HEK293 (cell line): Measurements from ENCODE around the gene TEAD1.

Source experiments
- CTCF ChIA-PET: fragments of 350-600 bp; formaldehyde crosslinking; extraction: SDS; loops from one replicate; lab custom pipeline; 2021; ENCODE audit warnings: antibody characterized with exemption; lab: Yijun Ruan, JAX
- POLR2A ChIA-PET: fragments of 300-600 bp; formaldehyde crosslinking; extraction: SDS; loops from one replicate; lab custom pipeline; 2020; ENCODE audit warnings: antibody characterized with exemption, inconsistent platforms; lab: Yijun Ruan, JAX
- H3K27ac ChIP-seq: fragments of 200-500 bp; sonication (Bioruptor generic); 2 replicates; pipeline ENCODE4 v1.5.1; 2014; ENCODE audit warnings: low read depth, low read length, control low read depth, inconsistent platforms; ENCODE audit errors: extremely low read depth
- H3K36me3 ChIP-seq, 2 experiments: fragments of 200-500 bp in 1 of 2; sonication (Bioruptor generic) in 1 of 2; 1 replicate in 1 of 2; 2 replicates in 1 of 2; pipeline ENCODE4 v1.5.1; 2014 to 2017; ENCODE audit warnings: inconsistent platforms in 2 of 2, low read length in 2 of 2; ENCODE audit not compliant: control insufficient read depth in 2 of 2, insufficient read depth in 1 of 2
- H3K4me1 ChIP-seq: fragments of 200-500 bp; sonication (Bioruptor generic); 2 replicates; pipeline ENCODE4 v1.5.1; 2014; ENCODE audit warnings: mild to moderate bottlenecking, low read length, inconsistent platforms; ENCODE audit not compliant: control insufficient read depth, insufficient read depth
- H3K4me3 ChIP-seq: 2 replicates; pipeline ENCODE4 v1.5.1; 2011; ENCODE audit warnings: low read depth, mild to moderate bottlenecking, control low read depth, low read length, moderate library complexity
- H3K9me3 ChIP-seq: fragments of 200-500 bp; sonication (Bioruptor generic); 2 replicates; pipeline ENCODE4 v1.5.1; 2014; ENCODE audit warnings: low read depth, low read length, inconsistent platforms; ENCODE audit not compliant: control insufficient read depth, insufficient read depth
- GFI1B ChIP-seq: fragments of 450-650 bp; formaldehyde crosslinking; IDR thresholded peaks from 2 replicates; pipeline ENCODE4 v1.5.1; 2016; ENCODE audit warnings: missing biosample characterization, missing genetic modification characterization
- SALL2 ChIP-seq: fragments of 450-650 bp; formaldehyde crosslinking; IDR thresholded peaks from 2 replicates; pipeline ENCODE4 v1.5.0; 2017; ENCODE audit warnings: missing biosample characterization, mild to moderate bottlenecking, missing genetic modification characterization, borderline replicate concordance
- SP7 ChIP-seq: fragments of 450-650 bp; formaldehyde crosslinking; IDR thresholded peaks from 2 replicates; pipeline ENCODE4 v1.5.1; 2016; ENCODE audit warnings: missing biosample characterization, missing genetic modification characterization
- ZBTB20 ChIP-seq: fragments of 450-650 bp; formaldehyde crosslinking; IDR thresholded peaks from 2 replicates; pipeline ENCODE4 v1.5.1; 2016; ENCODE audit warnings: missing biosample characterization, missing genetic modification characterization
- ZIC2 ChIP-seq: fragments of 450-650 bp; formaldehyde crosslinking; IDR thresholded peaks from 2 replicates; pipeline ENCODE4 v1.5.1; 2016; ENCODE audit warnings: missing biosample characterization, missing genetic modification characterization
- ZNF140 ChIP-seq: fragments of 450-650 bp; formaldehyde crosslinking; IDR thresholded peaks from 2 replicates; pipeline ENCODE4 v1.5.1; 2016; ENCODE audit warnings: missing biosample characterization, missing genetic modification characterization
- ZNF16 ChIP-seq: fragments of 450-650 bp; formaldehyde crosslinking; IDR thresholded peaks from 2 replicates; pipeline ENCODE4 v1.5.1; 2016; ENCODE audit warnings: low read depth, missing biosample characterization, missing genetic modification characterization
- ZNF292 ChIP-seq: fragments of 450-650 bp; formaldehyde crosslinking; IDR thresholded peaks from 2 replicates; pipeline ENCODE4 v1.5.1; 2016; ENCODE audit warnings: low read depth, missing biosample characterization, missing genetic modification characterization, borderline replicate concordance
- ZNF510 ChIP-seq: fragments of 450-650 bp; formaldehyde crosslinking; IDR thresholded peaks from 2 replicates; pipeline ENCODE4 v1.5.1; 2018; ENCODE audit warnings: mild to moderate bottlenecking, missing genetic modification characterization, missing biosample characterization; ENCODE audit not compliant: insufficient replicate concordance
- ZNF707 ChIP-seq: fragments of 450-650 bp; formaldehyde crosslinking; IDR thresholded peaks from 2 replicates; pipeline ENCODE4 v1.5.1; 2016; ENCODE audit warnings: missing biosample characterization, missing genetic modification characterization
- ZNF776 ChIP-seq: fragments of 450-650 bp; formaldehyde crosslinking; IDR thresholded peaks from 2 replicates; pipeline ENCODE4 v1.5.0; 2017; ENCODE audit warnings: missing biosample characterization, missing genetic modification characterization, borderline replicate concordance
- ZNF792 ChIP-seq: fragments of 450-650 bp; formaldehyde crosslinking; IDR thresholded peaks from 2 replicates; pipeline ENCODE4 v1.5.1; 2016; ENCODE audit warnings: missing biosample characterization, missing genetic modification characterization
- ZSCAN30 ChIP-seq: fragments of 450-650 bp; IDR thresholded peaks from 2 replicates; pipeline ENCODE4 v1.5.1; 2018; ENCODE audit warnings: missing biosample characterization, mild to moderate bottlenecking, missing genetic modification characterization, moderate library complexity
- TF ChIP-seq, protein P1 (sequence below): fragments of 450-650 bp; formaldehyde crosslinking; IDR thresholded peaks from 2 replicates; pipeline ENCODE4 v1.5.1; 2017; ENCODE audit warnings: missing biosample characterization, missing genetic modification characterization
- TF ChIP-seq, protein P2 (sequence below): fragments of 450-650 bp; formaldehyde crosslinking; IDR thresholded peaks from 2 replicates; pipeline ENCODE4 v1.5.1; 2017; ENCODE audit warnings: missing biosample characterization, missing genetic modification characterization
- TF ChIP-seq, protein P3 (sequence below): IDR thresholded peaks from 2 replicates; pipeline ENCODE4 v1.6.1; 2011; ENCODE audit warnings: mild to moderate bottlenecking, low read depth, low read length, borderline replicate concordance
- TF ChIP-seq, protein P4 (sequence below): fragments of 450-650 bp; formaldehyde crosslinking; IDR thresholded peaks from 2 replicates; pipeline ENCODE4 v1.5.1; 2016; ENCODE audit warnings: missing biosample characterization, missing genetic modification characterization
- TF ChIP-seq, protein P5 (sequence below): fragments of 450-650 bp; formaldehyde crosslinking; IDR thresholded peaks from 2 replicates; pipeline ENCODE4 v1.5.1; 2016; ENCODE audit warnings: missing biosample characterization, missing genetic modification characterization, borderline replicate concordance
- TF ChIP-seq, protein P6 (sequence below): fragments of 450-650 bp; formaldehyde crosslinking; IDR thresholded peaks from 2 replicates; pipeline ENCODE4 v1.5.1; 2016; ENCODE audit warnings: missing biosample characterization, missing genetic modification characterization
- TF ChIP-seq, protein P7 (sequence below): fragments of 450-650 bp; formaldehyde crosslinking; IDR thresholded peaks from 2 replicates; pipeline ENCODE4 v1.5.1; 2016; ENCODE audit warnings: missing biosample characterization, missing genetic modification characterization

The TEAD1 gene

DNA sequence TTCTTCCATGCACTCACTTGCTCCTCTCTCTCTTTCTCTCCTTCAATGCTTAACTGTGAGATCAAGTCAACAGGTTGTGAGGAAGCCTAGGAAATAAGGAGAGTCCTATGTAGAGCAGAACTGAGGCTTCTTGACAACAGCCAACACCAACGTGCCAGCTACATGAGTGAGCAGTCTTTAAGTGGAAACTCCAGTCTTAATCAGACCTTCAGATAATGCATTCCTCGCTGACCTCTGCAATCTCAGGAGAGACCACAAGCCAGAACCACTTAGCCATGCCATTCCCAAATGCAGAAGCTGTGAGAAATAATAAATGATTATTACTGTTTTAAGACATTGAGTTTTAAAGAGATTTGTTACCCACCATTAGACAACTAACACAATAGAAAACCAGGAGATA is 6.1 kb upstream of the TEAD1 start:
- POLR2A ChIA-PET, result no interaction called here
- Histone ChIP-seq H3K36me3 (no peaks in the 10 kb centered on the region), H3K4me3 (no peak overlapping the region), H3K4me1 (no peaks in the 10 kb centered on the region), H3K27ac (no peak overlapping the region), H3K9me3 (no peaks in the 10 kb centered on the region)
- CTCF ChIA-PET, result interaction anchor here (0.7 to 1.2 kb wide), 2 partner anchors 155 to 216 kb away, joined by 3 read pairs; no protein-coding TSS in a partner anchor
- no peak for TF ChIP-seq ZNF707 (tag by site-specific recombination)

DNA sequence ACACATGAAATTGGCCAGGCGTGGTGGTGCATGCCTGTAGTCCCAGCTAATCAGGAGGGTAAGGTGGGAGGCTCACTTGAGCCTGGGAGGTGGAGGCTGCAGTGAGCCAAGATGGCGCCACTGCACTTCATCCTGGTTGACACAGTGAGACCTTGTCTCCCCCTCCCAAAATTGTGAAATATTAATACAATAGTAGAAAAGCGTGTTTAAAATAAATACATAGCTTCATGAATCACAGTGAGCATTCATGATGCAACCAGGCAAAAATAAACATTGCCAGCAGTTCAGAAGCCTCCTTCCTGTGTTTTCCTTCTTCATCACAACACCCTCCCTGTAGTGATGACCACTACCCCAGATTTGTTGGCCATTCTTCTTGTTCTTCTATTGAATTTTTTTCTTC is 4.3 kb upstream of the TEAD1 start:
- POLR2A ChIA-PET, result no interaction called here
- H3K9me3 ChIP-seq, result no peaks in the 10 kb centered on the region
- H3K4me3 ChIP-seq, result no peak overlapping the region
- no peaks in the 10 kb centered on the region for H3K4me1 ChIP-seq
- H3K27ac ChIP-seq, result no peak overlapping the region
- TF ChIP-seq, protein P1, sequence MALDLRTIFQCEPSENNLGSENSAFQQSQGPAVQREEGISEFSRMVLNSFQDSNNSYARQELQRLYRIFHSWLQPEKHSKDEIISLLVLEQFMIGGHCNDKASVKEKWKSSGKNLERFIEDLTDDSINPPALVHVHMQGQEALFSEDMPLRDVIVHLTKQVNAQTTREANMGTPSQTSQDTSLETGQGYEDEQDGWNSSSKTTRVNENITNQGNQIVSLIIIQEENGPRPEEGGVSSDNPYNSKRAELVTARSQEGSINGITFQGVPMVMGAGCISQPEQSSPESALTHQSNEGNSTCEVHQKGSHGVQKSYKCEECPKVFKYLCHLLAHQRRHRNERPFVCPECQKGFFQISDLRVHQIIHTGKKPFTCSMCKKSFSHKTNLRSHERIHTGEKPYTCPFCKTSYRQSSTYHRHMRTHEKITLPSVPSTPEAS (tag by site-specific recombination), result no peak
- TF ChIP-seq ZSCAN30 (tag by site-specific recombination) (no peak), ZNF776 (tag by site-specific recombination) (no peak), ZNF510 (no peak), ZBTB20 (no peak), ZIC2 (tag by site-specific recombination) (no peak), SP7 (no peak), ZNF140 (no peak), GFI1B (tag by site-specific recombination) (no peak), ZNF292 (tag by site-specific recombination) (no peak), ZNF792 (no peak), SALL2 (no peak), ZNF16 (tag by site-specific recombination) (no peak)
- TF ChIP-seq, protein P2, sequence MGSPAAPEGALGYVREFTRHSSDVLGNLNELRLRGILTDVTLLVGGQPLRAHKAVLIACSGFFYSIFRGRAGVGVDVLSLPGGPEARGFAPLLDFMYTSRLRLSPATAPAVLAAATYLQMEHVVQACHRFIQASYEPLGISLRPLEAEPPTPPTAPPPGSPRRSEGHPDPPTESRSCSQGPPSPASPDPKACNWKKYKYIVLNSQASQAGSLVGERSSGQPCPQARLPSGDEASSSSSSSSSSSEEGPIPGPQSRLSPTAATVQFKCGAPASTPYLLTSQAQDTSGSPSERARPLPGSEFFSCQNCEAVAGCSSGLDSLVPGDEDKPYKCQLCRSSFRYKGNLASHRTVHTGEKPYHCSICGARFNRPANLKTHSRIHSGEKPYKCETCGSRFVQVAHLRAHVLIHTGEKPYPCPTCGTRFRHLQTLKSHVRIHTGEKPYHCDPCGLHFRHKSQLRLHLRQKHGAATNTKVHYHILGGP (tag by site-specific recombination), result no peak
- TF ChIP-seq, protein P3, sequence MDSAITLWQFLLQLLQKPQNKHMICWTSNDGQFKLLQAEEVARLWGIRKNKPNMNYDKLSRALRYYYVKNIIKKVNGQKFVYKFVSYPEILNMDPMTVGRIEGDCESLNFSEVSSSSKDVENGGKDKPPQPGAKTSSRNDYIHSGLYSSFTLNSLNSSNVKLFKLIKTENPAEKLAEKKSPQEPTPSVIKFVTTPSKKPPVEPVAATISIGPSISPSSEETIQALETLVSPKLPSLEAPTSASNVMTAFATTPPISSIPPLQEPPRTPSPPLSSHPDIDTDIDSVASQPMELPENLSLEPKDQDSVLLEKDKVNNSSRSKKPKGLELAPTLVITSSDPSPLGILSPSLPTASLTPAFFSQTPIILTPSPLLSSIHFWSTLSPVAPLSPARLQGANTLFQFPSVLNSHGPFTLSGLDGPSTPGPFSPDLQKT, result no peak
- TF ChIP-seq, protein P4, sequence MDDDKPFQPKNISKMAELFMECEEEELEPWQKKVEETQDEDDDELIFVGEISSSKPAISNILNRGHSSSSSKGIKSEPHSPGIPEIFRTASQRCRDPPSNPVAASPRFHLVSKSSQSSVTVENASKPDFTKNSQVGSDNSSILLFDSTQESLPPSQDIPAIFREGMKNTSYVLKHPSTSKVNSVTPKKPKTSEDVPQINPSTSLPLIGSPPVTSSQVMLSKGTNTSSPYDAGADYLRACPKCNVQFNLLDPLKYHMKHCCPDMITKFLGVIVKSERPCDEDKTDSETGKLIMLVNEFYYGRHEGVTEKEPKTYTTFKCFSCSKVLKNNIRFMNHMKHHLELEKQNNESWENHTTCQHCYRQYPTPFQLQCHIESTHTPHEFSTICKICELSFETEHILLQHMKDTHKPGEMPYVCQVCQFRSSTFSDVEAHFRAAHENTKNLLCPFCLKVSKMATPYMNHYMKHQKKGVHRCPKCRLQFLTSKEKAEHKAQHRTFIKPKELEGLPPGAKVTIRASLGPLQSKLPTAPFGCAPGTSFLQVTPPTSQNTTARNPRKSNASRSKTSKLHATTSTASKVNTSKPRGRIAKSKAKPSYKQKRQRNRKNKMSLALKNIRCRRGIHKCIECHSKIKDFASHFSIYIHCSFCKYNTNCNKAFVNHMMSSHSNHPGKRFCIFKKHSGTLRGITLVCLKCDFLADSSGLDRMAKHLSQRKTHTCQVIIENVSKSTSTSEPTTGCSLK (tag by site-specific recombination), result no peak
- TF ChIP-seq, protein P5, sequence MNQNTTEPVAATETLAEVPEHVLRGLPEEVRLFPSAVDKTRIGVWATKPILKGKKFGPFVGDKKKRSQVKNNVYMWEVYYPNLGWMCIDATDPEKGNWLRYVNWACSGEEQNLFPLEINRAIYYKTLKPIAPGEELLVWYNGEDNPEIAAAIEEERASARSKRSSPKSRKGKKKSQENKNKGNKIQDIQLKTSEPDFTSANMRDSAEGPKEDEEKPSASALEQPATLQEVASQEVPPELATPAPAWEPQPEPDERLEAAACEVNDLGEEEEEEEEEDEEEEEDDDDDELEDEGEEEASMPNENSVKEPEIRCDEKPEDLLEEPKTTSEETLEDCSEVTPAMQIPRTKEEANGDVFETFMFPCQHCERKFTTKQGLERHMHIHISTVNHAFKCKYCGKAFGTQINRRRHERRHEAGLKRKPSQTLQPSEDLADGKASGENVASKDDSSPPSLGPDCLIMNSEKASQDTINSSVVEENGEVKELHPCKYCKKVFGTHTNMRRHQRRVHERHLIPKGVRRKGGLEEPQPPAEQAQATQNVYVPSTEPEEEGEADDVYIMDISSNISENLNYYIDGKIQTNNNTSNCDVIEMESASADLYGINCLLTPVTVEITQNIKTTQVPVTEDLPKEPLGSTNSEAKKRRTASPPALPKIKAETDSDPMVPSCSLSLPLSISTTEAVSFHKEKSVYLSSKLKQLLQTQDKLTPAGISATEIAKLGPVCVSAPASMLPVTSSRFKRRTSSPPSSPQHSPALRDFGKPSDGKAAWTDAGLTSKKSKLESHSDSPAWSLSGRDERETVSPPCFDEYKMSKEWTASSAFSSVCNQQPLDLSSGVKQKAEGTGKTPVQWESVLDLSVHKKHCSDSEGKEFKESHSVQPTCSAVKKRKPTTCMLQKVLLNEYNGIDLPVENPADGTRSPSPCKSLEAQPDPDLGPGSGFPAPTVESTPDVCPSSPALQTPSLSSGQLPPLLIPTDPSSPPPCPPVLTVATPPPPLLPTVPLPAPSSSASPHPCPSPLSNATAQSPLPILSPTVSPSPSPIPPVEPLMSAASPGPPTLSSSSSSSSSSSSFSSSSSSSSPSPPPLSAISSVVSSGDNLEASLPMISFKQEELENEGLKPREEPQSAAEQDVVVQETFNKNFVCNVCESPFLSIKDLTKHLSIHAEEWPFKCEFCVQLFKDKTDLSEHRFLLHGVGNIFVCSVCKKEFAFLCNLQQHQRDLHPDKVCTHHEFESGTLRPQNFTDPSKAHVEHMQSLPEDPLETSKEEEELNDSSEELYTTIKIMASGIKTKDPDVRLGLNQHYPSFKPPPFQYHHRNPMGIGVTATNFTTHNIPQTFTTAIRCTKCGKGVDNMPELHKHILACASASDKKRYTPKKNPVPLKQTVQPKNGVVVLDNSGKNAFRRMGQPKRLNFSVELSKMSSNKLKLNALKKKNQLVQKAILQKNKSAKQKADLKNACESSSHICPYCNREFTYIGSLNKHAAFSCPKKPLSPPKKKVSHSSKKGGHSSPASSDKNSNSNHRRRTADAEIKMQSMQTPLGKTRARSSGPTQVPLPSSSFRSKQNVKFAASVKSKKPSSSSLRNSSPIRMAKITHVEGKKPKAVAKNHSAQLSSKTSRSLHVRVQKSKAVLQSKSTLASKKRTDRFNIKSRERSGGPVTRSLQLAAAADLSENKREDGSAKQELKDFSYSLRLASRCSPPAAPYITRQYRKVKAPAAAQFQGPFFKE (tag by site-specific recombination), result no peak
- TF ChIP-seq, protein P6, sequence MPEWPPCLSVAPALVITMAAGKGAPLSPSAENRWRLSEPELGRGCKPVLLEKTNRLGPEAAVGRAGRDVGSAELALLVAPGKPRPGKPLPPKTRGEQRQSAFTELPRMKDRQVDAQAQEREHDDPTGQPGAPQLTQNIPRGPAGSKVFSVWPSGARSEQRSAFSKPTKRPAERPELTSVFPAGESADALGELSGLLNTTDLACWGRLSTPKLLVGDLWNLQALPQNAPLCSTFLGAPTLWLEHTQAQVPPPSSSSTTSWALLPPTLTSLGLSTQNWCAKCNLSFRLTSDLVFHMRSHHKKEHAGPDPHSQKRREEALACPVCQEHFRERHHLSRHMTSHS (tag by site-specific recombination), result no peak
- TF ChIP-seq, protein P7, sequence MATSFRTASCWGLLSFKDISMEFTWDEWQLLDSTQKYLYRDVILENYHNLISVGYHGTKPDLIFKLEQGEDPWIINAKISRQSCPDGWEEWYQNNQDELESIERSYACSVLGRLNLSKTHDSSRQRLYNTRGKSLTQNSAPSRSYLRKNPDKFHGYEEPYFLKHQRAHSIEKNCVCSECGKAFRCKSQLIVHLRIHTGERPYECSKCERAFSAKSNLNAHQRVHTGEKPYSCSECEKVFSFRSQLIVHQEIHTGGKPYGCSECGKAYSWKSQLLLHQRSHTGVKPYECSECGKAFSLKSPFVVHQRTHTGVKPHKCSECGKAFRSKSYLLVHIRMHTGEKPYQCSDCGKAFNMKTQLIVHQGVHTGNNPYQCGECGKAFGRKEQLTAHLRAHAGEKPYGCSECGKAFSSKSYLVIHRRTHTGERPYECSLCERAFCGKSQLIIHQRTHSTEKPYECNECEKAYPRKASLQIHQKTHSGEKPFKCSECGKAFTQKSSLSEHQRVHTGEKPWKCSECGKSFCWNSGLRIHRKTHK, result no peak
- TF ChIP-seq, all 188 proteins: peak for 0
- CTCF ChIA-PET, result interaction anchor here (0.7 to 1.1 kb wide), 3 partner anchors 86 to 339 kb away, joined by 3 read pairs; no protein-coding TSS in a partner anchor
- no peaks in the 10 kb centered on the region for H3K36me3 ChIP-seq
